ENCODE results near the gene BMPR1B. TPM values are rescaled to one million over a fixed set of nuclear protein-coding genes. Genes with fewer than 3 reads are reported as not detected.

Gene BMPR1B
- total RNA-seq, 2 experiments from 2014 or later, result not detected

- TF ChIP-seq CTCF (IDR thresholded peaks at IDR 0.05), result no peak
- no peaks in the 10 kb centered on the region for H3K27me3 Mint-ChIP-seq
- no peaks in the 10 kb centered on the region for H3K9me3 Mint-ChIP-seq
- ATAC-seq (ENCODE audit: poor library complexity) (no peak), DNase-seq (no peak)
- ChIA-PET CTCF (no interaction called here), POLR2A (interaction anchor here (0.5 kb wide), 1 partner anchor 95 kb away, joined by 3 read pairs; no protein-coding TSS in a partner anchor)
- no peak overlapping the region for H3K4me3 Mint-ChIP-seq
- Histone ChIP-seq H3K4me1 (ENCODE audit: insufficient read depth, low read length) (no peaks in the 10 kb centered on the region), H3K36me3 (ENCODE audit: insufficient read depth, low read length) (no peaks in the 10 kb centered on the region), H3K27me3 (ENCODE audit: control insufficient read depth in 1 of 2, insufficient read depth in 2 of 2, low read length in 2 of 2) (no peaks in the 10 kb centered on the region), H3K9me3 (ENCODE audit: control insufficient read depth in 1 of 2, insufficient read depth in 1 of 2, low read length in 2 of 2) (peaks cover 0 to 6% of the 10 kb centered on the region in 2 experiments), H3K27ac (ENCODE audit: low read depth in 1 of 2, low read length in 2 of 2) (no peak overlapping the region), H3K4me3 (ENCODE audit: low read length) (no peak overlapping the region)
- no peaks in the 10 kb centered on the region for H3K36me3 Mint-ChIP-seq (ENCODE audit: low read depth)
- no peaks in the 10 kb centered on the region for H3K4me1 Mint-ChIP-seq (ENCODE audit: low read depth)
- intact Hi-C loops (cut with DNase I, micrococcal nuclease), result no loop called here
- no peak overlapping the region for H3K27ac Mint-ChIP-seq
Observed at GRCh38 chr4:95181996-95182306, 424.2 kb downstream of the BMPR1B start.

DNA sequence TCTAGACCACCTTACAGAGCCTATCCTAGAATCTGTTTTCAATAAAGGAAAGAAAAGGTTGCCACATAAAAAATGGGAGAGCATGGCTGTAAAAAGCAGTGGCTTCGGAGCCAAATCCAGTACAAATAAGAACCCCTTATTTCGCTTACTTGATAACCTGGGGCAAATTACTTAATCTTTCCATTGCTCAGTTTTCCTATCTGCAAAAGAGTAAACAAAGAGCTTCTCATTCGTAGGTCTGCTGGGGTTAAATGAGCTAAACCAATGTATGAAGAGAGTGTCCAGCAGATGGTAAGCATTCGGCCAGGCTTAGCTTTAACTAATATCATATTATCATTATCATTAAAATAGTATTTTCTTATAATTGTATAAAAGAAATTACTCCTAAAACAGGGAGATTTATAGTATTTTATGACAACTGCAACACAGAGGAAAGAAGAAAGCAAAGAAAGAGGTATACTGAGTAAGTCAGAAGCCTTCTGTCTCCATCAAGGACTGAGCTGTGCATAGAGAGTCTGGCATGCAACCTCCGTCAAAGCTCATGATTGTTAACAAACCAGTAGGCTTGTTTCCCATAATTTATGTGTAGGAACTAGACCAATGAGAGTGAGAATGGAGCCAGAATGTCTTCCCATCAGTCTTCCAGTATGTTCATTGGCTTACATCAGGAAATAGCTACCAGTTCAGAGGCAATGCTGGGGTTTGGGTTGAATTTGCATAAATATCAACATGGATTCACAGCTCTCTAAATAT, 426.1 kb downstream of the BMPR1B start:
- Mint-ChIP-seq H3K4me1 (ENCODE audit: low read depth) (peaks cover 10% of the 10 kb centered on the region), H3K4me3 (no peak overlapping the region), H3K36me3 (ENCODE audit: low read depth) (no peaks in the 10 kb centered on the region), H3K27me3 (no peaks in the 10 kb centered on the region), H3K9me3 (no peaks in the 10 kb centered on the region), H3K27ac (no peak overlapping the region)
- TF ChIP-seq CTCF (IDR thresholded peaks at IDR 0.05), result no peak
- intact Hi-C loops (cut with DNase I, micrococcal nuclease), result no loop called here
- H3K4me1 ChIP-seq (ENCODE audit: insufficient read depth, low read length), result no peaks in the 10 kb centered on the region
- H3K9me3 ChIP-seq (ENCODE audit: control insufficient read depth in 1 of 2, insufficient read depth in 1 of 2, low read length in 2 of 2), result no peaks in the 10 kb centered on the region
- H3K27me3 ChIP-seq (ENCODE audit: control insufficient read depth in 1 of 2, insufficient read depth in 2 of 2, low read length in 2 of 2), result no peaks in the 10 kb centered on the region
- DNase-seq (no peak), ATAC-seq (ENCODE audit: poor library complexity) (no peak)
- ChIA-PET POLR2A (no interaction called here), CTCF (no interaction called here)
- no peak overlapping the region for H3K4me3 ChIP-seq (ENCODE audit: low read length)
- H3K27ac ChIP-seq (ENCODE audit: low read depth in 1 of 2, low read length in 2 of 2), result no peak overlapping the region
- H3K36me3 ChIP-seq (ENCODE audit: insufficient read depth, low read length), result no peaks in the 10 kb centered on the region

- Mint-ChIP-seq H3K4me3 (no peak overlapping the region), H3K36me3 (ENCODE audit: low read depth) (no peaks in the 10 kb centered on the region), H3K4me1 (ENCODE audit: low read depth) (peaks cover 18% of the 10 kb centered on the region), H3K27ac (no peak overlapping the region), H3K27me3 (no peaks in the 10 kb centered on the region), H3K9me3 (no peaks in the 10 kb centered on the region)
- H3K4me1 ChIP-seq (ENCODE audit: insufficient read depth, low read length), result peaks cover 3% of the 10 kb centered on the region
- no peaks in the 10 kb centered on the region for H3K36me3 ChIP-seq (ENCODE audit: insufficient read depth, low read length)
- no peak for TF ChIP-seq CTCF (IDR thresholded peaks at IDR 0.05)
- no peak overlapping the region for H3K27ac ChIP-seq (ENCODE audit: low read depth in 1 of 2, low read length in 2 of 2)
- DNase-seq (no peak), ATAC-seq (ENCODE audit: poor library complexity) (no peak)
- no peak overlapping the region for H3K4me3 ChIP-seq (ENCODE audit: low read length)
- ChIA-PET POLR2A (no interaction called here), CTCF (no interaction called here)
- peaks cover 0 to 6% of the 10 kb centered on the region in 2 experiments for H3K9me3 ChIP-seq (ENCODE audit: control insufficient read depth in 1 of 2, insufficient read depth in 1 of 2, low read length in 2 of 2)
- intact Hi-C loops (cut with DNase I, micrococcal nuclease), result no loop called here
- H3K27me3 ChIP-seq (ENCODE audit: control insufficient read depth in 1 of 2, insufficient read depth in 2 of 2, low read length in 2 of 2), result no peaks in the 10 kb centered on the region
Observed at GRCh38 chr4:95186666-95187065, 428.9 kb downstream of the BMPR1B start.
